WTC11 (cell line): Measurements from ENCODE around the gene SKP2. TPM values are rescaled to one million over a fixed set of nuclear protein-coding genes. Genes with fewer than 3 reads are reported as not detected.

Experiments
- ATAC-seq: fragments of 200-7000 bp; cut with Tn5 transposase; 2 replicates; pipeline ENCODE4 v1.10.0; 2021; ENCODE audit warnings: mild to moderate bottlenecking, moderate library complexity
- CTCF ChIA-PET: fragments of 300-600 bp; sonication (Branson Sonifier 250); formaldehyde crosslinking; loops from one replicate; lab custom pipeline; 2021; ENCODE audit warnings: antibody characterized with exemption; lab: Charles Lee
- POLR2A ChIA-PET: fragments of 350-600 bp; sonication (Branson Sonifier 250); formaldehyde crosslinking; loops from one replicate; lab custom pipeline; 2021; ENCODE audit warnings: antibody characterized with exemption; lab: Charles Lee
- DNase-seq: peaks from one replicate; pipeline ENCODE4 v3.0.0; 2021; ENCODE audit warnings: low spot score
- H3K27ac Mint-ChIP-seq: 2 replicates; pipeline ENCODE4 v1.8.0; 2021; ENCODE audit warnings: mixed read lengths
- H3K27me3 Mint-ChIP-seq: 2 replicates; pipeline ENCODE4 v1.8.0; 2021; ENCODE audit warnings: low read depth, mild to moderate bottlenecking, moderate library complexity, mixed read lengths
- H3K36me3 Mint-ChIP-seq: 2 replicates; pipeline ENCODE4 v1.8.0; 2021; ENCODE audit warnings: mixed read lengths
- H3K4me1 Mint-ChIP-seq: 2 replicates; pipeline ENCODE4 v1.8.0; 2022; ENCODE audit warnings: mixed read lengths
- H3K4me3 Mint-ChIP-seq: 2 replicates; pipeline ENCODE4 v1.8.0; 2021; ENCODE audit warnings: mild to moderate bottlenecking, moderate library complexity, mixed read lengths
- H3K9me3 Mint-ChIP-seq: 2 replicates; pipeline ENCODE4 v1.8.0; 2021; ENCODE audit warnings: mixed read lengths
- ATF1 ChIP-seq: sonication (generic); formaldehyde crosslinking; IDR thresholded peaks from 2 replicates; pipeline ENCODE4 v1.8.1; 2023; ENCODE audit warnings: mild to moderate bottlenecking, moderate library complexity, missing genetic modification reagents
- ATF2 ChIP-seq: sonication (generic); formaldehyde crosslinking; IDR thresholded peaks from 2 replicates; pipeline ENCODE4 v1.8.1; 2022; ENCODE audit warnings: low read depth, missing genetic modification reagents, borderline replicate concordance
- CBFB ChIP-seq: sonication (generic); formaldehyde crosslinking; IDR thresholded peaks from 2 replicates; pipeline ENCODE4 v1.8.1; 2022; ENCODE audit warnings: mild to moderate bottlenecking, low read depth, missing genetic modification reagents
- E2F4 ChIP-seq: sonication (generic); formaldehyde crosslinking; IDR thresholded peaks from 2 replicates; pipeline ENCODE4 v1.8.1; 2022; ENCODE audit warnings: low read depth, mild to moderate bottlenecking, moderate library complexity, missing genetic modification reagents, borderline replicate concordance
- ELF4 ChIP-seq: sonication (generic); formaldehyde crosslinking; IDR thresholded peaks from 2 replicates; pipeline ENCODE4 v1.8.1; 2022; ENCODE audit warnings: low read depth, mild to moderate bottlenecking, moderate library complexity, missing genetic modification reagents
- ESRRA ChIP-seq: sonication (generic); formaldehyde crosslinking; IDR thresholded peaks from 2 replicates; pipeline ENCODE4 v1.8.1; 2022; ENCODE audit warnings: mild to moderate bottlenecking, missing genetic modification reagents, borderline replicate concordance
- ETV6 ChIP-seq: sonication (generic); formaldehyde crosslinking; IDR thresholded peaks from 2 replicates; pipeline ENCODE4 v1.8.1; 2022; ENCODE audit warnings: mild to moderate bottlenecking, missing genetic modification reagents
- FOXK1 ChIP-seq: sonication (generic); formaldehyde crosslinking; IDR thresholded peaks from 2 replicates; pipeline ENCODE4 v1.8.0; 2022; ENCODE audit warnings: mild to moderate bottlenecking, moderate library complexity, missing genetic modification reagents
- GABPB1 ChIP-seq: sonication (generic); formaldehyde crosslinking; IDR thresholded peaks from 2 replicates; pipeline ENCODE4 v1.8.1; 2023; ENCODE audit warnings: mild to moderate bottlenecking, missing genetic modification reagents
- KAT7 ChIP-seq: sonication (generic); formaldehyde crosslinking; IDR thresholded peaks from 2 replicates; pipeline ENCODE4 v1.8.1; 2023; ENCODE audit warnings: missing genetic modification reagents, mild to moderate bottlenecking, borderline replicate concordance
- NFATC4 ChIP-seq: fragments of 250-450 bp; sonication (Bioruptor Pico); IDR thresholded peaks from 2 replicates; pipeline ENCODE4 v1.9.0; 2021; ENCODE audit warnings: mild to moderate bottlenecking
- PREB ChIP-seq: sonication (generic); formaldehyde crosslinking; IDR thresholded peaks from 2 replicates; pipeline ENCODE4 v1.8.1; 2022; ENCODE audit warnings: mild to moderate bottlenecking, missing genetic modification reagents, moderate library complexity, borderline replicate concordance
- RELA ChIP-seq: sonication (generic); formaldehyde crosslinking; IDR thresholded peaks from 2 replicates; pipeline ENCODE4 v1.8.1; 2022; ENCODE audit warnings: missing genetic modification reagents, mild to moderate bottlenecking, borderline replicate concordance
- SP1 ChIP-seq: sonication (generic); formaldehyde crosslinking; conservative IDR thresholded peaks from 2 replicates; pipeline ENCODE4 v1.8.1; 2022; ENCODE audit warnings: missing genetic modification reagents
- TEAD1 ChIP-seq: sonication (generic); formaldehyde crosslinking; IDR thresholded peaks from 2 replicates; pipeline ENCODE4 v1.8.0; 2022; ENCODE audit warnings: mild to moderate bottlenecking, missing genetic modification reagents
- ZBTB21 ChIP-seq: sonication (generic); formaldehyde crosslinking; IDR thresholded peaks from 2 replicates; pipeline ENCODE4 v1.8.1; 2023; ENCODE audit warnings: mild to moderate bottlenecking, missing genetic modification reagents, borderline replicate concordance
- ZNF263 ChIP-seq: sonication (generic); formaldehyde crosslinking; IDR thresholded peaks from 2 replicates; pipeline ENCODE4 v1.8.1; 2022; ENCODE audit warnings: low read depth, mild to moderate bottlenecking, moderate library complexity, missing genetic modification reagents
- ZNF396 ChIP-seq: fragments of 250-450 bp; sonication (Bioruptor Pico); IDR thresholded peaks from 2 replicates; pipeline ENCODE4 v1.8.0; 2021; ENCODE audit warnings: mild to moderate bottlenecking, moderate library complexity, borderline replicate concordance
- ZNF423 ChIP-seq: fragments of 250-450 bp; sonication (Bioruptor Pico); IDR thresholded peaks from 2 replicates; pipeline ENCODE4 v2.1.2; 2022; ENCODE audit warnings: mild to moderate bottlenecking, moderate library complexity
- total RNA-seq: library from RNA; stranded (reverse); gene quantifications from 3 replicates; pipeline ENCODE4 v1.2.3, GENCODE V29; 2021
- TF ChIP-seq, protein P1 (sequence below): sonication (generic); formaldehyde crosslinking; IDR thresholded peaks from 2 replicates; pipeline ENCODE4 v1.8.0; 2022; ENCODE audit warnings: mild to moderate bottlenecking, missing genetic modification reagents
- TF ChIP-seq, protein P2 (sequence below): sonication (generic); formaldehyde crosslinking; IDR thresholded peaks from 2 replicates; pipeline ENCODE4 v1.8.1; 2022; ENCODE audit warnings: mild to moderate bottlenecking, moderate library complexity, missing genetic modification reagents
- TF ChIP-seq, protein P3 (sequence below): fragments of 200-600 bp; IDR thresholded peaks from 2 replicates; pipeline ENCODE4 v1.8.0; 2022; ENCODE audit warnings: antibody characterized with exemption
- TF ChIP-seq, protein P4 (sequence below): sonication (generic); formaldehyde crosslinking; IDR thresholded peaks from 2 replicates; pipeline ENCODE4 v1.8.1; 2023; ENCODE audit warnings: mild to moderate bottlenecking, missing genetic modification reagents, moderate library complexity

The SKP2 gene
- total RNA-seq, 1 experiment from 2014 or later, result 68.0 TPM

DNA sequence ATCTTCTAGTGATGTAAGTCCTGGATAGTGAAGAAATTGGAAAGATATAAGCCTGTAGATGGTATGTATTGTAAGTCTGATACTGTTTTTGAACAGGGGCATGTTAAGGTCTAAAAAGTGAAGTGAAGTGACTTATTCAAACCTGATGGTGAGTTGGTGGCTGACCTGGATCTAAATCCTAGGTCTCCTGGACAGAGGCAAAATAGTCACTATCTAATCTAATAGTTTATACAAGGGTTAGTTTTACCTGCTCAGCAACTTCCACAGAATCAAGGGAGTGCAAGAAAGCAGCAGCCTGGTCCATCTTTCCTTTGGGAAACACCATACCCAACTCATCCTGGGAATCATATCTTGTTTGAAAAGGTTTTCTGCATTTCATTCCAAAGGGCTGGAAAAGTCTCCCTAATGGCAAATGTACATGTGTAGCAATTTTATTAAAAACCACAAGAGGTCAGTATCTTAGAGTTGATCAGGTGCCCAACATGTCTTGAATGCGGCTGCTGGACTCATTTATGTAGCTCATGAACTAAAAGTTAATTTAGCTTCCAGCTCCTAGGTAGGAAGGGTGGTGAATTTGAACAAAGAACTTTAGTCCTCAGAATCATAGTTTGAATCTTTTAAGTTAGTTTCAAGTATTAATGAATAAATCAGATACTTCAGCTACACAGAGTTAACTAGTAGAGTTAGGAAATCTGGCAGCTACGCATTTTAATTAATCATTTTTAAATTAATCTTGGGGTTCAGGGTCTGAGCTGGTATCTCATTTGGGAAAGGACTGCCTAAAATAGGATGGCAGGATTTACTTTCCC lies 26.0 kb downstream of the SKP2 start (continued):
- no peak for TF ChIP-seq PREB (CRISPR knock-in tag)
- no peak for TF ChIP-seq CBFB

GRCh38 chr5:36178524-36178890 lies 26.6 kb downstream of the SKP2 start:
- no peak for DNase-seq
- POLR2A ChIA-PET, result no interaction called here
- H3K27me3 Mint-ChIP-seq, result no peaks in the 10 kb centered on the region
- H3K36me3 Mint-ChIP-seq, result peaks cover 67% of the 10 kb centered on the region
- CTCF ChIA-PET, result interaction anchor here (0.7 to 1.6 kb wide), 11 partner anchors 24 to 518 kb away, joined by 3 to 16 read pairs (median 5); partner anchors contain the start of genes LMBRD2 and SKP2
- ATAC-seq, result no peak
- no peak overlapping the region for H3K4me3 Mint-ChIP-seq
- no peak overlapping the region for H3K27ac Mint-ChIP-seq
- H3K4me1 Mint-ChIP-seq, result no peaks in the 10 kb centered on the region
- TF ChIP-seq ELF4 (CRISPR knock-in tag) (no peak), SP1 (CRISPR knock-in tag) (no peak)
- H3K9me3 Mint-ChIP-seq, result no peaks in the 10 kb centered on the region

GRCh38 chr5:36179950-36180349 lies 28.0 kb downstream of the SKP2 start:
- POLR2A ChIA-PET, result no interaction called here
- H3K27ac Mint-ChIP-seq, result no peak overlapping the region
- H3K36me3 Mint-ChIP-seq, result peaks cover 62% of the 10 kb centered on the region
- TF ChIP-seq ATF2 (CRISPR knock-in tag) (no peak), ZNF396 (no peak), RELA (CRISPR knock-in tag) (no peak), ESRRA (CRISPR knock-in tag) (no peak), E2F4 (CRISPR knock-in tag) (no peak), GABPB1 (no peak), ETV6 (CRISPR knock-in tag) (no peak), TEAD1 (CRISPR knock-in tag) (no peak), ZNF423 (CRISPR knock-in tag) (no peak), KAT7 (CRISPR knock-in tag) (no peak), ZNF263 (CRISPR knock-in tag) (no peak), NFATC4 (no peak), ATF1 (no peak), CBFB (no peak), FOXK1 (CRISPR knock-in tag) (no peak), ZBTB21 (CRISPR knock-in tag) (no peak)
- TF ChIP-seq, protein P1, sequence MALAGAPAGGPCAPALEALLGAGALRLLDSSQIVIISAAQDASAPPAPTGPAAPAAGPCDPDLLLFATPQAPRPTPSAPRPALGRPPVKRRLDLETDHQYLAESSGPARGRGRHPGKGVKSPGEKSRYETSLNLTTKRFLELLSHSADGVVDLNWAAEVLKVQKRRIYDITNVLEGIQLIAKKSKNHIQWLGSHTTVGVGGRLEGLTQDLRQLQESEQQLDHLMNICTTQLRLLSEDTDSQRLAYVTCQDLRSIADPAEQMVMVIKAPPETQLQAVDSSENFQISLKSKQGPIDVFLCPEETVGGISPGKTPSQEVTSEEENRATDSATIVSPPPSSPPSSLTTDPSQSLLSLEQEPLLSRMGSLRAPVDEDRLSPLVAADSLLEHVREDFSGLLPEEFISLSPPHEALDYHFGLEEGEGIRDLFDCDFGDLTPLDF (CRISPR knock-in tag), result no peak
- TF ChIP-seq, protein P2, sequence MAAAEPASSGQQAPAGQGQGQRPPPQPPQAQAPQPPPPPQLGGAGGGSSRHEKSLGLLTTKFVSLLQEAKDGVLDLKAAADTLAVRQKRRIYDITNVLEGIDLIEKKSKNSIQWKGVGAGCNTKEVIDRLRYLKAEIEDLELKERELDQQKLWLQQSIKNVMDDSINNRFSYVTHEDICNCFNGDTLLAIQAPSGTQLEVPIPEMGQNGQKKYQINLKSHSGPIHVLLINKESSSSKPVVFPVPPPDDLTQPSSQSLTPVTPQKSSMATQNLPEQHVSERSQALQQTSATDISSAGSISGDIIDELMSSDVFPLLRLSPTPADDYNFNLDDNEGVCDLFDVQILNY (CRISPR knock-in tag), result no peak
- TF ChIP-seq, protein P3, sequence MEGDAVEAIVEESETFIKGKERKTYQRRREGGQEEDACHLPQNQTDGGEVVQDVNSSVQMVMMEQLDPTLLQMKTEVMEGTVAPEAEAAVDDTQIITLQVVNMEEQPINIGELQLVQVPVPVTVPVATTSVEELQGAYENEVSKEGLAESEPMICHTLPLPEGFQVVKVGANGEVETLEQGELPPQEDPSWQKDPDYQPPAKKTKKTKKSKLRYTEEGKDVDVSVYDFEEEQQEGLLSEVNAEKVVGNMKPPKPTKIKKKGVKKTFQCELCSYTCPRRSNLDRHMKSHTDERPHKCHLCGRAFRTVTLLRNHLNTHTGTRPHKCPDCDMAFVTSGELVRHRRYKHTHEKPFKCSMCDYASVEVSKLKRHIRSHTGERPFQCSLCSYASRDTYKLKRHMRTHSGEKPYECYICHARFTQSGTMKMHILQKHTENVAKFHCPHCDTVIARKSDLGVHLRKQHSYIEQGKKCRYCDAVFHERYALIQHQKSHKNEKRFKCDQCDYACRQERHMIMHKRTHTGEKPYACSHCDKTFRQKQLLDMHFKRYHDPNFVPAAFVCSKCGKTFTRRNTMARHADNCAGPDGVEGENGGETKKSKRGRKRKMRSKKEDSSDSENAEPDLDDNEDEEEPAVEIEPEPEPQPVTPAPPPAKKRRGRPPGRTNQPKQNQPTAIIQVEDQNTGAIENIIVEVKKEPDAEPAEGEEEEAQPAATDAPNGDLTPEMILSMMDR, result no peak
- TF ChIP-seq, protein P4, sequence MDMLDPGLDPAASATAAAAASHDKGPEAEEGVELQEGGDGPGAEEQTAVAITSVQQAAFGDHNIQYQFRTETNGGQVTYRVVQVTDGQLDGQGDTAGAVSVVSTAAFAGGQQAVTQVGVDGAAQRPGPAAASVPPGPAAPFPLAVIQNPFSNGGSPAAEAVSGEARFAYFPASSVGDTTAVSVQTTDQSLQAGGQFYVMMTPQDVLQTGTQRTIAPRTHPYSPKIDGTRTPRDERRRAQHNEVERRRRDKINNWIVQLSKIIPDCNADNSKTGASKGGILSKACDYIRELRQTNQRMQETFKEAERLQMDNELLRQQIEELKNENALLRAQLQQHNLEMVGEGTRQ (CRISPR knock-in tag), result no peak
- DNase-seq (no peak), ATAC-seq (no peak)
- H3K9me3 Mint-ChIP-seq, result peaks cover 3% of the 10 kb centered on the region; the same call in 1 of the 2 replicates
- no peak overlapping the region for H3K4me3 Mint-ChIP-seq
- H3K4me1 Mint-ChIP-seq, result no peaks in the 10 kb centered on the region
- no peaks in the 10 kb centered on the region for H3K27me3 Mint-ChIP-seq
- CTCF ChIA-PET, result no interaction called here
